LNCAP (cell line): ENCODE data around the gene HMCES.

ENCODE experiments used
- CTCF ChIP-seq: fragments of 450-650 bp; IDR thresholded peaks from 2 replicates; pipeline ENCODE4 v1.5.1; 2017; ENCODE audit warnings: mild to moderate bottlenecking

Gene HMCES

DNA sequence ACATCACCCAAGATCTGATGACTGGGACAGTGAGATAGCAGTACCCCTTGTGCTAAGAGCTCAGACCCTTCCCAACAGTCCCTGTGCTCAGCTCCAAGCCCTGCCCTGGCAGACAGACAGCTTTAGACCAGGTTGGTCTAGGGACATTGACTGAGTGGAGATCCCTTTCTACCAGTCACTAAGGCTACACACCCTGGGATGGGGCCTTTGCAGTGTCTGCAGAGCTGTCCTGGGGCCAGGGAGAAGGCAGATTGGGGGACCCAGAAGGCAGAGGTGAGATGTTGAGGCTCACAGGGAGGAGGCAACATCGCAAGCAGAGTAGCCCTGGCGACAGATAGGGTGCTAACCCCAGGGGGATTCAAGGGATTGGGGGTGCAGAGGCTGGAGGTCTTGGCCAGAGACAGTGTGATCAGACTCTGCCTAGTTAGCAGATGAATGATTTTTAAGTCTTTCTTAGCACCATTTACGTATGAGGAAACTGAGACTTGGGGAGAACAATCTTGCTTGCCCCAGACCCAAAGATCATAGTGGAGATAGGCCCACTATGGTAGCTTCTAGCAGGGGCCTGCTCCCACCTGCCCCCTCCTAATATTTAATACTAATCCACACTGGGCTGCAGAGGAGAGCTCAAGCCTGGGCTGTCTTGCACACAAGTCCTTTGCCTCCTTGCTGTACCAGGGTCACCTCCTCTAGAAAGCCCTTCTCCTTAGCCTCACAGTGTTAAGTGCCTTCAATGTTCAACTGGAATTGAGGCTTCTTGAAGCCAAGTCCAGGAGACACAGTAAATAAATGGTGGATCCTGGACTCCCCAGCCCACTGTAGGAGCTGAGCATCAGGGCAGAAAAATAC lies 32.6 kb downstream of the HMCES start:
- no peak for TF ChIP-seq CTCF

- TF ChIP-seq CTCF: no peak
Measured at GRCh38 chr3:129312021-129312639, 33.5 kb downstream of the HMCES start.

DNA sequence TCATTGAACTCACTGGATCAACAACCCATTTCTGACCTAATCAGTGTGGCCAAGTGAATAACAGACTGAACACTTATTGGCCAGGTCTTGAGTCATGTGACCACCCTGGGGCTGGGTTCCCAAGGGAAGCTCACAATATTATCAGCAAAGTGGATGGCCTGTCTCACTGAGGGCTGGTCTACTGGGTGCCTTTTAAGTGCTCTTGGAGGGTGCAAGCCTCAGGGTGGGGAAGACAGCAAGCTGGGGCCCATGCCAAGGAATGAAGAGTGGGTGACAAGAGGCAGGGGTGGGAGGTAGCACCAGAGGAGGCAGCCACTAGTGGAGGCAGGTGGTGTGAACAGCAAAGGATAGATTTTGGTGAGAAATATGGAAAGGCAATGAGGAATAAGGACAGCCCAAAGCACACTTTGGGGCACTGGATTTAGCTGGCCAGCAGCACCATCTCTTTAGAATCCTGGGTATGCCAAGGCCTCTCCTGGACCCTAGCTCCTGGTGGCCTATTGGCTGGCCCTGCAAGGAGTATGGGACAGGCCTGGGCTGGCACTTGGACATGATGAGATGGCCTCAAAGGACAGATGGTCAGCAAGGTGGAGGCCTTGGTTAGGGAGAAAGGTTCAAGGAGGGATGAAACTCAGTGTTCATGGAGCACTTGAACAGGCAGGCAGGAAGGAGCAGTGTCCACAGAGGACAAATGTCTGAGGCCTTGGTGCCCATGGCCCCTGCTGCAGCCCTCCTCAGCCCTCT lies 34.2 kb downstream of the HMCES start:
- TF ChIP-seq CTCF: no peak

GRCh38 chr3:129313415-129313664 lies 34.7 kb downstream of the HMCES start:
- TF ChIP-seq CTCF: no peak

DNA sequence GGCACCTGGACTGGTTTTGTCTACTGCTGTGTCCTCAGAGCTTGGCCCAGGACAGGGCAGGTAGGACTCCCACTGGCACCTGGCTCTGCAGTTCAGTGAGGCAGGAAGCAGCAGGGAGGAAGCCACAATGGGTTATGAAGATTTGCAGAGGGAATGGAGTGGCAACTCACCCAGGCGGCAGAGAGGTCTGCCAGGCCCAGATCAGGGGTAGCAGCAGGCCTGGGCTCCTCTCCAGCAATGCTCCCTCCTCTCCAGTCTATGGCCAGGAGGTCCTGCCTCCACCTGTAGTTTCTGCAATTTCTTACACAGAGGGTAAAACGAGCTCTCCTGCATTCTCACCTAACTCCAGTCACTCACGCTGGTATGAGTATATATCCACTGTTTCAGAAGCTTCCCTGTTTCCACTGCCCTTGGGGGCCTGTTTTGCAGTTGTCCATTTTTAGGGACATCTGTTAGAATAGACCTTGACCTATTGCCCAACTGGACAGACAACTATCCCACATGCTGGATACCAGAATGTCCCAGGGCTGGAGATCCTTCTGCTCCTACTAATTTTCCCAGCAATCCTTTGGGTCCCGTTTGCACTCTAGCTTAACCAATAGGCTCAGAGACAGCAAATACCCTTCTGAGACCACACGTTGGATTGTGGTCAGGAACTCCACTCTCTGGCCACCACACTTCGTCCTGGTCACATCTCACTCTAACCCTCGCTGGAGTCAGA lies 35.2 kb downstream of the HMCES start:
- TF ChIP-seq CTCF: no peak

DNA sequence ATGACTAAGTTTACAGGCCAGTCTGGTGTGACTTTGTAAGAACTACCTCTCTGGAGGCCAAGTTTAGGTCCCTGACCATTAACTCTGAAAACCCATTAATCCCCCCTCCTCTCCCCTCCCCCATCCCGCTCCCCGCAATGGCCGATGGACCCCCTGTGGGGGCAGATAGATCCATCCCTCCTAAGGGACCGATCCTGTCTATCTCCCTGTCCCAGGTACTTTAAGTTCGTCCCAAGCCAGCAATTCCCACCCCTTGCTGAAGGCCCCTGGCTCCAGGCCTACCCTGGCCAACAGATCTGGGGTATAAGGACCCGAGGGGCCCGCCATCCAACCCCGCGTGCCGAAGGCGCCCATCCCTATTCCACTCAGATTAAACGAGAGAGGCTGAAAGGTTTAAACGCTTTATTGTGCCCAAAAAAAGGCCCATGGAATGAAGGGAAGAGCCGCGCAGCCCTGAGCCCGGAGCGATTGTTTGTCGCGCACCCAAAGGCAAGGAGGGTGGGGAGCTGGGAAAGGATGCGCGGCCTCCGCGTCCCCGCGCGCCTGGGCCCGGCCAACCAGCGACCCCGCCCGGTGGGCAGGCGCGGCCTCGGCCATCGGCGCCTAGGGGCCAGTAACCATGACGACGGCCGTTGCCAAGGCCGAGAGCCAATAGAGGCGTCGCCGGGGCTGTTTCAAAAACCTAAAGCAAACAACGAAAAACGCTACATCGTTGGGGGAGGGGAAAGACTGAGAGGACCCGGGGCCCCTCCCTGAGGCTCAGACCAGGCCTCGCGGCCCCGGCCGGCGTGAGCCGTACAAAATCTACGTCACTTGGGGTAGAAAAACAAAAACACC lies 35.9 kb downstream of the HMCES start:
- peak; percentile 25; the same call in 1 of the 2 replicates for TF ChIP-seq CTCF
